IPS-NIHi7 (cell line): ENCODE measurements around the gene F12.

Experiments
- DNase-seq: peaks from one replicate; pipeline ENCODE4 v3.0.0; 2012; ENCODE audit warnings: mixed read lengths; ENCODE audit errors: extremely low spot score

F12 gene

GRCh38 chr5:177409043-177409801 is at the start of gene F12:
Gene F12, minus strand, starts transcription at chr5:177409564. Its CDS starts 37 bp downstream, at chr5:177409527.
- DNase-seq, result no peak

- no peak for DNase-seq
Observed at GRCh38 chr5:177458912-177459350, 49.6 kb upstream of the F12 start.

DNA sequence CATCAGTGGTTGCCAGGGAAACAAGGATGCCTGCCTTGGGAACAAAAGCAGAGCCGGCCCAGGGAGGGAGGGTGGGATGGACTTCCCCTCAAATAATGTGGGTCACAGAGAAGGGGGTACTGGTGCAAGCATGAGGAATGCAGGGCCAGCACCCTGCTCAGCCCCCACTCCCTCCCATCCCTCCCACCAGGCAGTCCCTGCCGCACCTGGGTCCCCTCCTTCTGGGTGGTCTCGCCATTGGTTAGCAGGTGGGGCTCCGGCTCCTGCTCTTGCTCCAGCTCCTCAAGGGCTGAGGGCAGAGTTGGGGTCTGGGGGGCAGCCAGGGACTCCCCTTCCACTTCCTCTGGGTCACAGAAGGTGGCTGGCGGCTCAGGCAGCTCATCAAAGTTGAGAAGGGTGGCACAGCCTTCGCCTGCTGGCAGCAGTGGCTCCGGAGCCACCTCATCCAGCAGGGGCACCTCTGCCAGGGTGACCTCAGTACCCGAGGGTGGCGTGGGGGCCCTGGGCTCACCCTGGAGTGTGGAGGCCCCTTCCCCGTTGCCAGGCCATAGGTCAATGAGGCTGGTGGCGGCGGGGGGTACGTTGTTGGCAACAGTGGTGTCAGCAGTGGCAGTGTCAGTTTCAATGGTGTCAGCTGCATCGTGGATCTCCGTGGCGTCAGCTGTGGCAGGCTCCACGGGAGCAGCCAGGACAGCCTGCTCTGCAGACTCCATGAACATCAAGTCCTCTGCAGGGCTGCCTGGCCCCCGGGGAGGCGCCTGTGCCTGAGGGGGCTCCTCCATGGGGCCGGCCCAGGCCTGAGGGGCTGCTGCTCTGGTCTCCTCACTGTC is 48.7 kb upstream of the F12 start:
- no peak for DNase-seq

DNA sequence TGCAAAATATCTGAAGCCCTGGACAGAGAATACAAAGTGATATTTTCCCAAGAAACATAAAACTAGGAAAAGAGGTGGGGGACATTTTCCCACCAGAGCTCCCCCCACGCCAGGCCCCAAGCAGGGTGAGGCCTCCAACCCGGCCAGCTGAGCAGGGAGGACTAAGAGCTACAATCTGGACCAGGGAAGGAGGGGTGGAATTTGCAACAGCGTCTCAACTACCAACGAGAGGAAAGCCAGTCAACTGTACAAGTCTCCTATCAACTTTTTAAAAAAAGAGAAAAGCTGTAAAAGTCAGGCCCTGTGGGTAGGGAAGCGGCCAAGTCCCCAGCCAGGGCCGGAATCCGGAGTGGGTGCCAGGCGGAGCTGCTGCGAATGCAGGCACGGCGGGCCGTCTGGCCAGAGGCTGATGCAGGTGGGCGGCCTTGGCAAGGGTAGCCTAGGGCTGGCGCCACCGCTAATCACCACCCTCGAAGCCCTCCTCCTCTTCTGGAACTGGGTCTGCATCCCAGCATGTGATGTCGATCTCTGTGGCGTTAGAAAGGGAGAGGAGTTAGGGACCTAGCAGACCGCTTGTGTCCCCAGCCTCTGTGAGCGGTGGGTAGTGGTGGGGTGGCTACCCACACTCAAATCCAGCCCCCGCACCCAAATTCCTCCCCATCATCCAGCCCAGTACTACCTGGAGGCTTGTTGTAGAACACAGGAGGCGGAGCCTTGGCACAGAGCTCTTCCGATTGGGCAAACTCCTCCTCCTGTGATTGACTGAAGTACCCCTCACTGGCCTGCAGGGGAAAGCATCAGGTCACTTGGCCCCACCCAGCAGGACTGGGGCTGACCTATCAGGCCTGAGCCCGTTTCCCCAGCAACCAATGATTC is 47.9 kb upstream of the F12 start:
- DNase-seq, result peak; percentile 95

- no peak for DNase-seq
Observed at GRCh38 chr5:177456591-177456964, 47.2 kb upstream of the F12 start.

- DNase-seq, result peak; percentile 89
Observed at GRCh38 chr5:177455661-177456590, 46.6 kb upstream of the F12 start.

DNA sequence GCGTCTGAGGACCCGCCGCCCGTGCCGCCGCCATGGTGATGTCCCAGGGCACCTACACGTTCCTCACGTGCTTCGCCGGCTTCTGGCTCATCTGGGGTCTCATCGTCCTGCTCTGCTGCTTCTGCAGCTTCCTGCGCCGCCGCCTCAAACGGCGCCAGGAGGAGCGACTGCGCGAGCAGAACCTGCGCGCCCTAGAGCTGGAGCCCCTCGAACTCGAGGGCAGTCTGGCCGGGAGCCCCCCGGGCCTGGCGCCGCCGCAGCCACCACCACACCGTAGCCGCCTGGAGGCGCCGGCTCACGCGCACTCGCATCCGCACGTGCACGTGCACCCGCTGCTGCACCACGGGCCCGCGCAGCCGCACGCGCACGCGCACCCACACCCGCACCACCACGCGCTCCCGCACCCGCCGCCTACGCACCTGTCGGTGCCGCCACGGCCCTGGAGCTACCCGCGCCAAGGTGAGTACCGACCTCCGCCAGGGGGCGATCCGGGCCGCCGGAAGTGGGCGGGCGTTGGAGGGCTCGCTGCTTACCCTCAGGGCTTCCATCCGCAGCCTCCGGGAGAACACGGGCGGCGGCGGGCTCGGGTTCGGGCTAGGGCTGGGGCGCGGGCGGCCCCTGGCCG is 45.8 kb upstream of the F12 start:
- DNase-seq, result peak; percentile 81

GRCh38 chr5:177454397-177455035 is 45.2 kb upstream of the F12 start:
- peak; percentile 90 for DNase-seq

DNA sequence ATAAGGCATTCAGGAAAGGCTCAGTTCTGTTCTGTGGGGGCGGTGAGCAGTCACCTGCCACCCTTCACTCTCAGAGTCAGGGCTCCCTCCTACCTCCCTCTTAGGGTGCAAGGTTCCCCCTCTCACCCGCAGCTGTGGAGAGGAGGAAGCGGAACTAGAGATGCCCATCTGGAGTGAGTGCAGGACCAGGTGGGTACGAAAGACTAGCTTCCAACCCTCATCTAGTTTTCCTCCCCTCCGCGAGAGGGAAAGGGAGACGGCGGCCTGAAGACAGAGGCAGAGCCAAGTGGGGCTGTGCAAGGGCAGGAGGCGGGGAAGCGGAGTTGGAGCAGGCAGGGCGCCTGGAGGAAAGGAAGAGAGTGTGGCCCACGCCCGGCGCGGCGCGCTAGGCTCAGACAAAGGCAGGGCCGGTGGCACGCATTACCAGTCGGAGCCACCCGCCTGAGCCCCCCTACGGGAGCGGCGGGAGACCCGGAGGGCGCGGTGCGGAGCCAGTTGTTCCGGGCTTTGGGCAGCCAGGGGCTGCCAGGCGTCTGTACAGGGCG is 44.6 kb upstream of the F12 start:
- DNase-seq, result no peak

DNA sequence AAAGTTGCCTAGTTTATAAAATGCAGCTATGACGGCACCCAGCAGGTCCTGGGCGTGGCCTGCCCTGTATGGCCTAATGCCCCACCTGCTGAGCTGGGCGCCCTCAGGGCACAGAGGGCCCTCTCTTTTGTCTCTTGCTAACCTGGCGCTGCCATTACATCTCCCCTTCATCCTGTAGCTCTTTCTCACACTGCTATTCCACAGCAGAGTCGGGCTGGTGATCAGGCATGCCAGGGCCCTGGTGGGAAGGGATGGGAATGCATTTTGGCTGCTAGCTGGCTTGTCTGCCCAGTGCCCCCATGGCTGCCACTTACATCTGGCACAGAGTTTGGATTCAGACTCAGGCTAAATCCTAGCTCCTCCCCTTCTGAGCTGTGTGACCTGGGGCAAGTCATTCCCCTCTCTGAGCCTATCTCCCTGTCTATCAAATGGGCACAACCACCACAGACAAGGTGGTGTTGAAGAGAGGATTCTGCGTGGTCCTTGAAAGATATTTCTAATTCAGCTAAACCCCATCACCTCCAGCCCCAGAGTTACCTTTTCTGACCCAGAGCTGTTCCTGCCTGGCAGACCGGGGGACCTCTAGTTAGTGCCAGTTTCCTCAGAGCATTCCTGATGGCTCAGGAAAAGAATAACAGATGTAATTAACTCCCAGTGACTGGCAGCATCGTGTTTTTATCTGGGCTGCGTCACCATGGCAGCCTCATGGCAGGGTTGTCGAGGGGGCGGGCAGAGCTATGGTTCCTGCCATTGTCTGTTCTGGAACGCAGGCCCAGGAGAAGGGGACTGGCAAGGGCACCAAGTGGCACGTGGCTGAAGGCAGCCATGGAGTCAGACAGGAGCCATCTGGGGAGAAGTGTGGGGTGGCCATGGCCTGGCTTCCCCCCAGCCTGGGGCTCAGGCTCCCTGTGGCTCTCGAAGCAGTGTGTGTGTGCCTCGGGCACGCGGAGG is 43.6 kb upstream of the F12 start:
- DNase-seq, result no peak

- DNase-seq, result no peak
Observed at GRCh38 chr5:177450667-177451424, 41.5 kb upstream of the F12 start.

DNA sequence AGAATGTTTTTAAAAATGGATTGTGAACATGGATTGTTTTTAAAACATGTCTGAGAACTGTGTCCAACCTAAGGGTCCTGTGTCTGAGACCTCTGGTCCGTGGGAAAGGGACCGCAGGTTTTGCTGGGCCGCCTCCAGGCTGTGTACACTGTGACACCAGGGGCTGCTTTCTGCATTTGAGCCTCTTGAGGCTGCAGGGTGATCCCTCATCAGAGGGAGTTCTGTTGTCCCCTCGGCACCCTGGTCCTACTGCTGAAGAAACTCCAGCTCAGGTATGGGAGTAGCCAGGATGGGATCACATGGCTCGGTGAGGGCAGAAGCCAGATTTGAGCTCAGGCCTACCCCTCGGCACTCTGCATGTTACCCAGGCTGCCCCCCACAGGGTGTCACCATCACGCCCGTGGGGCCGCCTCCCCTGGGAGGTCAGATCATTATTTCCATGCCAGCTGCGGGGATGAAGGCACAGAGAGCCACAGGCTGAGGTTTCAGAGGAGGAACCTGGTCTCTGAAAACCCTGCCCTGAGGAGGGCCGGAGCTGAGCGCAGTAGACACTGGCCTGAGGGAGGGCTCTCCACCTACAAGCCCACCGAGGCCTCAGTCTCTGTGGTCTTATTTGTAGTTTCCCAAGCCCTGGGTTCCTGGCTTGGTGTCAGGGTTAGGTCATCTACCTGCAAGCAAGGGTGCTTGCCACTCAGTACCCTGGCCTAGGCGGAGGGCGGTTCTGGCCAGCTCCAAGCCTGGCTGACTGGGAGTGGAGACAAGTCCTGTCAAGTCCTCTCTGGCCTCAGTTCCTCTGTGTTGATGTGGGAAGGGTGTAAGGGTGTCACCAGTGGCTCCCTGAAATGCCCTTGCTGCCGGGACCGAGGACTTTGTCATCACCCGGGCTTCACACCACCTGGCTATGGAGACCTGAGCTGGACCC is 40.0 kb upstream of the F12 start:
- DNase-seq, result no peak

DNA sequence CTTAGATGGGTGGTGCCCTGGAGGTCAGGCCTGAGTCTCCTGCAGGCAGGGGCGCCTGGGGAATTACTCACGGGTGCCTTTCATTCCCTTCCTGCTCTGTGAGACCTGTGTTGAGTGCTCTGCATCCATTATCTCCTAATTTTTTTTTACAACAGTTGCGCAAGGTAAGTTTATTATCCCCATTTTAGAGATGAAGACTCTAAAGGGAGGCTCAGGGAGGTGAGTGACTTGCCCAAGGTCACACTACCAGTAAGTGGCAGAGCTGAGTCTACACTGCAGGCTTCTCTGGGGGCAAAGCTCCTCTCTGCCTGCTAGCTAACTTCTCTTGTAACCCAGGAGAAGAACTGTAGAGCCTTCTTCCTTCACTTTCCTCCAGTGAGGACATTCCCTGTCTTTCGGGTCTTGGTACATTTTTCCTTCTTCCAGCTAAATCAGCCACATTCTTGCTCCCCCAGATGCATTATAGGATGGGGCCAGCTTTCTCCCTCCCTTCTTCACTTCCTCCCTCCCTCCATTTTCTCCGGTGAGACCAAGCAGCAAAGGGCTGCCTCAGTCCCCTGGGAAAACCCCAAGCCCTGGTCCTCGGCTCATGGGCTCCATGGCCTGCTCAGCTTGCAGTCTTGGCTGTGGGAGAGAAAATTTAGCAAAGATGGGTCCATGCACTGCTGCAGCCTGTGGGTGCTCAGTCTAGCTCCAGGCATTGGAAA is 39.0 kb upstream of the F12 start:
- DNase-seq, result no peak

DNA sequence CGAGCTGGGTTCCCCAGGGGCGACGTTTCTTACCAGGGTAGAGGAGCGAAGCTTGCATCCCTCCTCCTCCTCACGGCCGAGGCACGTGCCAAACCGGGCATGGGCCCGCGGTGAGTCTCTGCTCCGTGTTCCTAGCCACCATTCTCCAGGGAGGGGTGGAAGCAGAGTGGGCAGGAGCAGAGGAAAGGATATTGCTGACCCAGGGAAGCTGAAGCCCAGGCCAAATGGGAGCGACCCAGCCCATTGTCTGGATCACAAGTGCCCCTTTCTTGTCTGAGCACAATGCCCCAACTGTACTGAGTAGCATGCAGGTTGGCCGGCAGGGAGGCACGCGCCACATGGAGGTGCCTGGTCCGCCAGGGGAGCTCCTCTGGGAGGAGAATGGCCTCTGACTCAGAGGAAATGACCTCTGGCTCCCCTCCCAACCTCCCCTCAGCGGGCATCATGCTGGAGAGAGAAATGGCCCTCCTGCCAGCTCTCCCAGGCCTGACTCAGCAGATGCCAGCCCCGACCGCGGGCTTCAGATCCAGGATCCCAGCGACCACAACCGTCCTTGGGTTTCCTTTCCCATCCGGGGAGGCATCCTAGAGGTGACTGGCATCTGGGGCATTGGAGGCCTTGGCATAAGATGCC is 38.4 kb upstream of the F12 start:
- peak; percentile 70 for DNase-seq

- DNase-seq, result peak; percentile 69
Observed at GRCh38 chr5:177447066-177447610, 37.8 kb upstream of the F12 start.
